B cell (primary cell): ENCODE data around the gene ANGEL2. TPM values are rescaled to one million over a fixed set of nuclear protein-coding genes. Genes with fewer than 3 reads are reported as not detected.
"Not testable (repeated sequence)": the region's sequence is repeated elsewhere in the genome, so short reads cannot be mapped to it uniquely, and the experiment has no call there.

Experiments
- ATAC-seq: fragments of 200-7000 bp; cut with Tn5 transposase; one replicate; pipeline ENCODE4 v1.10.0; 2021; ENCODE audit warnings: low read depth, mild to moderate bottlenecking, moderate number of reproducible peaks, moderate library complexity
- CTCF ChIA-PET: fragments of 350-600 bp; sonication (Branson Sonifier 250); formaldehyde crosslinking; loops from one replicate; lab custom pipeline; 2021; ENCODE audit warnings: antibody characterized with exemption, inconsistent platforms; lab: Charles Lee
- POLR2A ChIA-PET: fragments of 350-600 bp; sonication (Branson Sonifier 250); formaldehyde crosslinking; loops from one replicate; lab custom pipeline; 2021; ENCODE audit warnings: antibody characterized with exemption; lab: Charles Lee
- DNase-seq: peaks from one replicate; pipeline ENCODE4 v3.0.0; 2013
- H2AFZ ChIP-seq: 2 replicates; pipeline ENCODE4 v1.6.1; 2012; ENCODE audit warnings: mild to moderate bottlenecking, low read depth, low read length; ENCODE audit not compliant: insufficient read depth, poor library complexity, severe bottlenecking
- H3K27ac ChIP-seq, 2 donors: 1 replicate in 1 of 2; 2 replicates in 1 of 2; pipeline ENCODE4 v1.5.1; 2012 to 2013; ENCODE audit warnings: low read length in 2 of 2, mild to moderate bottlenecking in 2 of 2, moderate library complexity in 1 of 2
- H3K27me3 ChIP-seq, 4 experiments: fragments of 200-600 bp in 1 of 4; sonication (generic) in 1 of 4; replicated peaks in 1 of 4; 1 replicate in 2 of 4; 2 replicates in 2 of 4; pipeline versions ENCODE4 v1.6.1 to v1.7.0; 2013 to 2016; ENCODE audit warnings: low read length in 3 of 4, mild to moderate bottlenecking in 2 of 4, mixed read lengths in 1 of 4, moderate library complexity in 1 of 4; ENCODE audit not compliant: insufficient read depth in 4 of 4, control insufficient read depth in 3 of 4; ENCODE audit errors: control extremely low read depth in 1 of 4
- H3K36me3 ChIP-seq, 2 experiments: replicated peaks in 1 of 2; 1 replicate in 1 of 2; 2 replicates in 1 of 2; pipeline versions ENCODE4 v1.6.1 to v1.7.1; 2013; ENCODE audit warnings: low read length in 1 of 2; ENCODE audit not compliant: insufficient read depth in 2 of 2, control insufficient read depth in 1 of 2; ENCODE audit errors: control extremely low read depth in 1 of 2, extremely low read depth in 1 of 2
- H3K4me1 ChIP-seq, 2 donors: fragments of 200-600 bp in 1 of 2; sonication (generic) in 1 of 2; 1 replicate in 1 of 2; 2 replicates in 1 of 2; pipeline versions ENCODE4 v1.5.1 to v1.6.1; 2013 to 2017; ENCODE audit warnings: low read length in 2 of 2; ENCODE audit not compliant: control insufficient read depth in 2 of 2, insufficient read depth in 2 of 2
- H3K4me2 ChIP-seq: replicated peaks from 2 replicates; pipeline ENCODE3; 2012; ENCODE audit warnings: mild to moderate bottlenecking, low read depth, low read length; ENCODE audit not compliant: poor library complexity, severe bottlenecking
- H3K4me3 ChIP-seq, 5 experiments: fragments of 200-600 bp in 1 of 5; sonication (generic) in 1 of 5; 1 replicate in 3 of 5; 2 replicates in 2 of 5; pipeline versions ENCODE4 v1.5.1 to v1.7.0; 2011 to 2016; ENCODE audit warnings: low read length in 4 of 5, mild to moderate bottlenecking in 4 of 5, low read depth in 2 of 5, control low read depth in 1 of 5, moderate library complexity in 1 of 5; ENCODE audit not compliant: insufficient read depth in 1 of 5; ENCODE audit errors: control extremely low read depth in 1 of 5, extremely low read depth in 1 of 5
- H3K79me2 ChIP-seq: fragments of 200-600 bp; sonication (generic); one replicate; pipeline ENCODE4 v1.6.0; 2016; ENCODE audit warnings: low read length; ENCODE audit not compliant: control insufficient read depth, insufficient read depth
- H3K9ac ChIP-seq: fragments of 200-600 bp; sonication (generic); 2 replicates; pipeline ENCODE4 v1.6.1; 2017; ENCODE audit warnings: mild to moderate bottlenecking, low read length, moderate library complexity
- H3K9me3 ChIP-seq, 3 donors: one replicate each; pipeline versions ENCODE4 v1.6.1 to v1.7.1; 2013; ENCODE audit warnings: low read length in 2 of 3; ENCODE audit not compliant: control insufficient read depth in 2 of 3, insufficient read depth in 1 of 3; ENCODE audit errors: control extremely low read depth in 1 of 3
- H4K20me1 ChIP-seq: 2 replicates; pipeline ENCODE4 v1.6.0; 2012; ENCODE audit warnings: mild to moderate bottlenecking, low read length; ENCODE audit not compliant: insufficient read depth, control insufficient read depth, poor library complexity, severe bottlenecking
- H3K27ac Mint-ChIP-seq: one replicate; pipeline ENCODE4 v1.8.0; 2021; ENCODE audit warnings: mixed read lengths
- H3K27me3 Mint-ChIP-seq: one replicate; pipeline ENCODE4 v1.8.0; 2021; ENCODE audit warnings: mixed read lengths
- H3K4me1 Mint-ChIP-seq: one replicate; pipeline ENCODE4 v1.8.0; 2021; ENCODE audit warnings: mixed read lengths
- H3K4me3 Mint-ChIP-seq: one replicate; pipeline ENCODE4 v1.8.0; 2021; ENCODE audit warnings: mixed read lengths
- H3K9me3 Mint-ChIP-seq: one replicate; pipeline ENCODE4 v1.8.0; 2022; ENCODE audit warnings: mixed read lengths; ENCODE audit not compliant: insufficient read depth
- CTCF ChIP-seq: fragments of 200-600 bp; IDR thresholded peaks from one replicate; pipeline ENCODE4 v1.8.0; 2022; ENCODE audit warnings: antibody characterized with exemption, mild to moderate bottlenecking
- EZH2 ChIP-seq: IDR thresholded peaks from 2 replicates; pipeline ENCODE4 v1.6.1; 2012; ENCODE audit warnings: borderline replicate concordance, low read depth, mild to moderate bottlenecking, moderate library complexity, low read length; ENCODE audit not compliant: insufficient read depth, poor library complexity, severe bottlenecking
- WGBS: methylation state at CpG from one replicate; pipeline ENCODE4 v1.1.5; 2013; ENCODE audit warnings: missing lambda C conversion rate; ENCODE audit not compliant: insufficient coverage; 5-methylcytosine and 5-hydroxymethylcytosine counted together
- intact Hi-C: fragments of 100-400 bp; cut with micrococcal nuclease; formaldehyde crosslinking; loops from one replicate; pipeline ENCODE4 v1.10.0; 2022
- polyA plus RNA-seq: library from polyadenylated mRNA; depleted of rRNA; stranded (reverse); fragments of >200 nt; gene quantifications from 2 replicates; pipeline ENCODE4 v1.2.3, GENCODE V29; 2012
- total RNA-seq, 2 donors: library from RNA; stranded (reverse); fragments of 120-200 nt in 1 of 2; gene quantifications; 1 replicate in 1 of 2; 2 replicates in 1 of 2; pipeline versions ENCODE4 v1.2.3 to v1.2.4, GENCODE V29; 2013 to 2022

Gene ANGEL2
- total and polyA plus RNA-seq, 2 donors (not counting 1 experiment from before 2014, with no cell fraction given), result 25.2 to 94.2 TPM

GRCh38 chr1:213032651-213033050 lies 17.0 kb upstream of the ANGEL2 start:
- no peaks in the 10 kb centered on the region for H3K79me2 ChIP-seq
- DNase-seq, result no peak
- peaks cover 53% of the 10 kb centered on the region for H3K27me3 Mint-ChIP-seq
- H3K4me3 Mint-ChIP-seq, result no peak overlapping the region
- H3K4me3 ChIP-seq, result no peak overlapping the region
- no peak overlapping the region for H2AFZ ChIP-seq
- H3K4me1 Mint-ChIP-seq, result no peaks in the 10 kb centered on the region
- no peak overlapping the region for H3K27ac ChIP-seq
- TF ChIP-seq CTCF (no peak), EZH2 (no peak)
- H3K9me3 ChIP-seq, result peaks cover 0 to 2% (median 0%) of the 10 kb centered on the region in 3 donors
- H3K27me3 ChIP-seq, result peaks cover 0 to 13% (median 2%) of the 10 kb centered on the region in 4 experiments
- POLR2A ChIA-PET, result no interaction called here
- CTCF ChIA-PET, result no interaction called here
- no peak overlapping the region for H3K9ac ChIP-seq
- no peak overlapping the region for H3K27ac Mint-ChIP-seq
- intact Hi-C loops, result no loop called here
- no peak for ATAC-seq
- H3K4me2 ChIP-seq, result no peak overlapping the region
- H3K9me3 Mint-ChIP-seq, result no peaks in the 10 kb centered on the region
- no peaks in the 10 kb centered on the region for H3K36me3 ChIP-seq
- no peaks in the 10 kb centered on the region for H4K20me1 ChIP-seq
- no peaks in the 10 kb centered on the region for H3K4me1 ChIP-seq

GRCh38 chr1:213027024-213027423 lies 11.4 kb upstream of the ANGEL2 start:
- H4K20me1 ChIP-seq, intact Hi-C loops, CTCF ChIA-PET, H3K27ac ChIP-seq, DNase-seq, H3K9me3 Mint-ChIP-seq, H3K27ac Mint-ChIP-seq, H2AFZ ChIP-seq, H3K9ac ChIP-seq, H3K27me3 ChIP-seq, H3K36me3 ChIP-seq, H3K4me2 ChIP-seq, H3K4me1 Mint-ChIP-seq, H3K4me3 ChIP-seq, POLR2A ChIA-PET, H3K4me3 Mint-ChIP-seq, H3K4me1 ChIP-seq, H3K79me2 ChIP-seq, H3K9me3 ChIP-seq, ATAC-seq: not testable (repeated sequence)
- peaks cover 54% of the 10 kb centered on the region for H3K27me3 Mint-ChIP-seq
- no CpG with 5 or more reads among the region's 3 CpGs for WGBS
